Measurements from ENCODE around the gene MSMP.

The MSMP gene

GRCh38 chr9:35723426-35723825 is 30.6 kb downstream of the MSMP start:
- no peak for DNase-seq (ENCODE audit: low read depth)

- DNase-seq (ENCODE audit: low read depth) = no peak
Measured at GRCh38 chr9:35719546-35719945, 34.5 kb downstream of the MSMP start.

GRCh38 chr9:35718721-35719511 is 35.2 kb downstream of the MSMP start:
- DNase-seq (ENCODE audit: low read depth) = no peak

GRCh38 chr9:35717132-35717870 is 36.8 kb downstream of the MSMP start:
- DNase-seq (ENCODE audit: low read depth) = no peak

- DNase-seq (ENCODE audit: low read depth) = no peak
Measured at GRCh38 chr9:35716230-35716629, 37.8 kb downstream of the MSMP start.

- no peak for DNase-seq (ENCODE audit: low read depth)
Measured at GRCh38 chr9:35714579-35715252, 39.4 kb downstream of the MSMP start.

- no peak for DNase-seq (ENCODE audit: low read depth)
Measured at GRCh38 chr9:35714123-35714522, 40.0 kb downstream of the MSMP start.

DNA sequence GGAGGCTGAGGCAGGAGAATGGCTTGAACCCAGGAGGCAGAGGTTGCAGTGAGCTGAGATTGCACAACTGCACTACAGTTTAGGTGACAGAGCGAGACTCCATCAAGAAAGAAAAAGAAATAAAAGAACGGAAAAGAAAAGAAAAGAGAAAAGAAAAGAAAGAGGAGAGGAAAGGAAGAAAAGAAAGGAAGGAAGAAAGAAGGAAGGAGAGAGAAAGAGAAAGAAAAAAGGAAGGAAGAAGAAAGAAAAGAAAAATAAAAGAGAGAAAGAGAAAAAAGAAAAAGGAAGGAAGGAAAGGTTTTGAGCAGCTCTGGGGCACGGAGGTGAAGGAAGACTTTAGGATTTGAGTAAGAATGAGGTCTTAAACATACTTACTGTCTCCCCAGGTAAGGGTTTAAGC is 40.5 kb downstream of the MSMP start:
- DNase-seq (ENCODE audit: low read depth) = no peak

- DNase-seq (ENCODE audit: low read depth) = no peak
Measured at GRCh38 chr9:35712762-35713400, 41.2 kb downstream of the MSMP start.

DNA sequence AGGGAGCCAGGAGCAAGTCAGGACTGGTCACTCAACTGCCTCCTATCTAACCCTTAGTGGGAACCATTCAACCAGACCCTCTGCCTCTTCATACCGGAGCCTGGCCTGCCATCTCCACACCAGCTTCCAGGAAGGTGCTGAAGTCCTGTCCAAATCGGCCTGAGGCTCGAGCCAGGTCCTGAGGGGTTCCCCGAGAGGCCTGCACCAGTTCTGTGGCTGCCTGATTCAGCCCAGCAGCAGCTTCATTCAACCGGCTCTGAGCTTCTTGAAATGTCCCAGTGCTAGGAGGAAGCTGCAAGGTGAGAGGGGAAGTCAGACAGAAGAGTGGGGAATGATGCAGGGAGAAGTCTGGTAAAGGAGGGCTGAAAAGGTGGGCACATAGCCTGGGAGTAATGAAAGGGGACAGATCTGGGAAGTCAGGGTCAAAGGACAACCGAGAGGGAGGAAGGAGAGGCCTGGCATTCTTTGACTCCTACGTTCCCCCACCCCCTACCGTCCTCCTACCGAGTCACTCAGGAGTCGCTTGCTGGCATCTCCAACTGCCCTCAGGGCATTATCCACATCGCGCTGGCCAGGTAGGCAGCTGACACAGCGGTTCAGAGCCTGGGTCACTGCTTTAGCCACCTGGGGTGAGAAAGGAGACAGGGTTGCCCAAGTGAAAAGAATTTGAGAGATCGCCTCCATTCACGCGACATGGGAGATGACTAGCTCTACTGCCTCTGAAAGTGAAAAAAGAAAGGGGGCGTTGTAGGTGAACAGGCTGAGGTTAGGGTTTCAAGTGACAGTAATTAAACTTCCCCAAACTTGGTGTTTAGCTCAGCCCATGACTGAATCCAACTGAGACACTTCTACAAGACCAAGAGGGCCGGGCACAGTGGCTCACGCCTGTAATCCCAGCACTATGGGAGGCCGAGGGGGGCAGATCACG is 42.3 kb downstream of the MSMP start:
- no peak for DNase-seq (ENCODE audit: low read depth)

- DNase-seq (ENCODE audit: low read depth) = no peak
Measured at GRCh38 chr9:35710818-35711500, 43.1 kb downstream of the MSMP start.

GRCh38 chr9:35708146-35708545 is 45.9 kb downstream of the MSMP start:
- DNase-seq (ENCODE audit: low read depth) = no peak

DNA sequence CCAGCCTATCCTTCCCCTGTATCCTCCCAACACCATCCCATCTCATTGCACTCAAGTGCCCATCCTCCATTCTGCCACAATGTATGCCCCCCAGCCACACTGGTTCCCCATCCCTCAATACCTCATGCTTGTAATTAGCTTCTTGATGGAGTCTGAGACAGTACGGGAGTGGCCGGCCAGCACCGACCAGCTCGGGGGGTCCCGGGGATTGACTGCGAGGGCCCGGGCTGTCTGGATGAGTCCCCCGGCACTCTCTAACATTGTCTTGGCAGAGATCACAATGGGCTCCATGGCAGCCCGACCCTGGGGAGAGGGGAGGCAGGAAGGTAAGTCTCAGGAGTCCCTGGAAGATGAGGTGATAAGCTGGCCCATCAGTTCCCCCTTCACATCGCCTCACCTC is 47.1 kb downstream of the MSMP start:
- no peak for DNase-seq (ENCODE audit: low read depth)

- DNase-seq (ENCODE audit: low read depth) = no peak
Measured at GRCh38 chr9:35705836-35706430, 48.1 kb downstream of the MSMP start.

- no peak for DNase-seq (ENCODE audit: low read depth)
Measured at GRCh38 chr9:35705372-35705771, 48.7 kb downstream of the MSMP start.

GRCh38 chr9:35703906-35704672 is 50.0 kb downstream of the MSMP start:
- DNase-seq (ENCODE audit: low read depth) = no peak
